Measurements from ENCODE around the gene OR2A5.
A peak's percentile ranks its signal among the peaks of the same experiment; 100 is the strongest.
"Not testable (repeated sequence)": the region's sequence is repeated elsewhere in the genome, so short reads cannot be mapped to it uniquely, and the experiment has no call there.

The OR2A5 gene, protein sequence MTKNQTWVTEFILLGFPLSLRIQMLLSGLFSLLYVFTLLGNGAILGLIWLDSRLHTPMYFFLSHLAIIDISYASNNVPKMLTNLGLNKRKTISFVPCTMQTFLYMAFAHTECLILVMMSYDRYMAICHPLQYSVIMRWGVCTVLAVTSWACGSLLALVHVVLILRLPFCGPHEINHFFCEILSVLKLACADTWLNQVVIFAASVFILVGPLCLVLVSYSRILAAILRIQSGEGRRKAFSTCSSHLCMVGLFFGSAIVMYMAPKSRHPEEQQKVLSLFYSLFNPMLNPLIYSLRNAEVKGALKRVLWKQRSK

DNA sequence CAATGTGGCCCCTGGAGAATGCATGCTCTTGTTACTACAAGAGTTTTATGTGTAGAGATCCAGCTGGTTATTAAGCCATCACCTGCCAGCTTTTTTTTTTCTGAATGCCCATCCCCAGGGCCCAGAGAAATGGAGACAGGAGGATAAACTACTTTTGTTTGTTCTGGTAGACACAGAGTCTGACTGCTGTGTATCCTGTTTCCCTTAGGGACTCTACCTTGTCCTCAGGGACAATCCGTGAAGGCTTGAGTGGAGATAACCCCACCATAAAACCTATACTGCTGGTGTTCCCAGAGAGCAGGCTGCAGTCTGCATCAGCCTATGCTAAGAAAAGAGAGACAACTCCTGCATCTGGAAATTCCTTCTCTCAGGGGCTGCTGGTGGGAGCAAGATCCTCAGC is at the start of gene OR2A5:
TSS of gene OR2A5 (plus strand) at position 301 of the 400 bp plus-strand sequence. CDS start 1,454 bp downstream, outside the sequence.
- DNase-seq (ENCODE audit: low spot score) = no peak

DNA sequence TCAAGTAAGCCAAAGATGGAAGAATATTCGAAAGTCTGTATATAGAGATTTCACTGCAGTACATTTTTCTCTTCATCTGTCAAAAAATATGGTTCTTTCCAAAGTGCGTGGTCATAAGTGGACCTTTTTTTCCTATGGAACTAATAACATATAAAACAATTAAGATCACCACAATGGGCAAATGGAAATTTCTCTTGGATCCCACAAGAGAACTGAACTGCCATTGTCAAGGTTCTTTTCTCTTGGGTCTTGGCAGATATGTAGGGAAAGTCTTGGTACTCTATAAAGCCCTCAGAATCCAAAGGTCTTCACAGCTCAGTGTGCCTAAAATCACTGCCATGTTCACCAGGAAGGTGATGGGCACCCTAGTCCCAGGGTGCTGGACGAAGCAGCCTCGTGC is 48.7 kb upstream of the OR2A5 start, which contains the start of gene OR6B1:
TSS of gene OR6B1 (plus strand) at position 301 of the 400 bp plus-strand sequence. CDS start 3,677 bp downstream, outside the sequence.
- DNase-seq (ENCODE audit: low spot score) = no peak

DNA sequence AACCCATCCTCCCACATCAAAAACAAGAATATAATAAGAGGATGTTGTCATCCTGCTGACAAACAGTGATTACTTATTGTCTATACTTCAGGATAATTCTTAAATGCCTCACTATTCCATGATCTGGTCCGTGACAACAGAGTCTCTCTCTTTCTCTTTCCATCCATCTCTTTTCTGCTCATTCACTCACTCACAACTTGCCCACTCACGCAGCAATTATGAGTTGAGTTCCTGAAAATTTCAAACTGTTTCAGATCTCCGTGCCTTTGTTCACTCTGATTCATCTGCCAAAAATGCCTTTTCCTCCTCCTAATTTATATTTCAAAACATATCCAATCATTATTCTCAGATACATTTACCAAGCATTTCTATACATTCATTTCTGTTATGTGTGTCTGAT is 47.2 kb upstream of the OR2A5 start:
- DNase-seq (ENCODE audit: low spot score) = no peak

DNA sequence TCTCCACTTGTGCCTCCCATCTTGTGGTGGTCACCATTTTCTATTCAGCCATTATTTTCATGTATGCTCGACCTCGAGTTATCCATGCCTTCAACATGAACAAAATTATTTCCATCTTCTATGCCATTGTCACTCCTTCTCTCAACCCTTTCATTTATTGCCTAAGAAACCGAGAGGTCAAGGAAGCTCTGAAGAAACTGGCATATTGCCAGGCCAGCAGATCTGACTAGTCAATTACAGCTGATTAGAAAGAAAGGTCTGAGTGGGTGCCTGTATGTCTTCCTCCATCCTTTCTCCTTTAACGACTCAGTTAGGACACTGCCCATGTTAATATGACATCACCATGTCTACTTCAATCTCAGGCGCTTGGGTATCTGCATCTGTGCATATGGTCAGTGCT is 44.0 kb upstream of the OR2A5 start:
- no peak for DNase-seq (ENCODE audit: low spot score)

DNA sequence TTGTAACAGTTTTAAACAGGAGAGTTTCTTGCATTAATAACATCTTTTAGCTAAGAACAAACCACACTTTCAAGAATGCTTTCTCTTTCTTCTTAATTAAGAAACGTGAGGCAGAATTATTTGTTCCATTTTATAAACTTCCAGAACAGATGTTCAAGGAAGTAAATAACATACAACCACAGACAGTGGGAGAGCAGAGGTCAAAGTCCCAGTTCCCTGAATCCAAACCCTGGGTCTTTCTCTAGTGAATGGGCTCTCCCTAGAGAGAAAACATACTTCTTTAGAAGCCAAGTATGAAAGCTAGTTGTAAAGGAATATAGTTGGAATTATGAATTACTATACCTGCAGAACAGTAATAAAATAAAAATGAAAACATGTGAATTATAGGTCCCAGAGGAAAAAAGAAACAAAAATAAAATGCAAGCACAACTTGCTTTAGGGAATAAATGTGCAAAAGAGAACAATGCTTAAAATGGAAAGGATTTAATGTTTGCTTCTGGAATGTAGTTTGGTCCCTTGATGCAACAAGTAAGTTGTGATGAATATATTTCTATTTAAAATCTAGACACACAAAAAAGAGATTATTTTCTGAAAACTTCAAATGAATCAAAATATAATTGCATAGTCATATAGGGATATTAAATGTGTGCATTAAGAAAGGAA is 42.6 kb upstream of the OR2A5 start:
- DNase-seq (ENCODE audit: low spot score) = no peak

DNA sequence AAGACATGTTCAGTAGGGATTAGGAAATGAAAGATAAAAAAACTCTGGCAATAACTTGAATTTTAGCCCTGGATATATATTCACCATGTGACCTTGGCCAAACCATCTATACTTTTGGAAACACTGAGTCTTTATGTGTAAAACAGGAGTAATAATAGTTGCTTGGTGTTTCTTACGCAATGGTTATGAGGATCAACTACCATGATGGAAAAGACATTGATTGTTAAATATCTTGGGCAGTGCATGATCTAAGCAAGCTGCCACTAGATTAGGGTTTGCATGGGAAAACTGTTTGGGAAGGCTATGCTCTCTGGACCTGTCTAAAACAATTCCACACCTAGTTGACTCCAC is 42.1 kb upstream of the OR2A5 start:
- DNase-seq (ENCODE audit: low spot score) = no peak

DNA sequence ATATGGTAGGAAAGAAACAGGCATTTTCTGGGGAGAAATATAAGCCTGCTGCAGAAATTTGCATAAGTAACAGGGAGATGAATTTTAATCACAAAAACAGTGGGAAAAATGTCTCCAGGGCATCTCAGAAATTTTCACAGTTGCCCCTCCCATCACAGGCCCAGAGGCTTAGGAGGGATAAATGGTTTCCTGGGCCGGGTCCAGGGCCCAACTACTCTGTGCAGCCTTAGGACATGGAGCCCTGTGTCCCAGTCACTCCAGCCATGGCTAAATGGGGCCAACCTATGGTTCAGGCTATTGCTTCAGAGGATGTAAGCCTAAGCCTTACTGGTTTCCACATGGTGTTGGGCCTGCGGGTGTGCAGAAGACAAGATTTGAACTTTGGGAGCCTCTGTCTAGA is 39.4 kb upstream of the OR2A5 start:
- no peak for DNase-seq (ENCODE audit: low spot score)

DNA sequence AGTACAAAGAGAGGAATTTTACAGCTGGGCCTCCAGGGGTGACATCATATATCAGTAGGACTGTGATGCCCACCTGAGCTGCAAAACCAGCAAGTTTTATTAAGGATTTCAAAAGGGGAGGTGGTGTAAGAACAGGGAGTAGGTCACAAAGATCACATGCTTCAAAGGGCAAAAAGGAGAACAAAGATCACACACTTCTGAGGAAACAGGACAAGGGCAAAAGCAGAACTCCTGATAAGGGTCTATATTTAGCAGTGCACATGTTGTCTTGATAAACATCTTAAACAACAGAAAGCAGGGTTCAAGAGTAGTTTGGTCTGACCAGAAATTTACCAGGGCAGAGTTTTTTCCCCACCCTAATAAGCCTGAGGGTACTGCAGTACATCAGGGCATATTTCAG is 38.7 kb upstream of the OR2A5 start:
- not testable (repeated sequence) for DNase-seq (ENCODE audit: low spot score)

DNA sequence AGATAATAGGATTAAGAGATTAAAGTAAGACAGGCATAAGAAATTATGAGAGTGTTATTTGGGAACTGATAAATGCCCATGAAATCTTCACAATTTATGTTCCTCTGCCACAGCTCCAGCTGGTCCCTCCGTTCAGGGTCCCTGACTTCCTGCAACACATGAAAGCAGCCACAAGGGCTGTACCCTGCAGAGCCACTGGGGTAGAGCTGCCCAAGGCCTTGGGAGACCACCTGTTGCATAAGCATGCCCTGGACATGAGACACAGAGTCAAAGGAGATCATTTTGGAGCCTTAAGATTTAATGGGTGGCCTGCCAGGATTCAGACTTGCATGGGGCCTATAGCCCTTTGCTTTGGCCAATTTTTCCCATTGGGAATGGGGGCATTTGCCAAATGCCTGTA is 37.9 kb upstream of the OR2A5 start:
- DNase-seq (ENCODE audit: low spot score) = not testable (repeated sequence)

DNA sequence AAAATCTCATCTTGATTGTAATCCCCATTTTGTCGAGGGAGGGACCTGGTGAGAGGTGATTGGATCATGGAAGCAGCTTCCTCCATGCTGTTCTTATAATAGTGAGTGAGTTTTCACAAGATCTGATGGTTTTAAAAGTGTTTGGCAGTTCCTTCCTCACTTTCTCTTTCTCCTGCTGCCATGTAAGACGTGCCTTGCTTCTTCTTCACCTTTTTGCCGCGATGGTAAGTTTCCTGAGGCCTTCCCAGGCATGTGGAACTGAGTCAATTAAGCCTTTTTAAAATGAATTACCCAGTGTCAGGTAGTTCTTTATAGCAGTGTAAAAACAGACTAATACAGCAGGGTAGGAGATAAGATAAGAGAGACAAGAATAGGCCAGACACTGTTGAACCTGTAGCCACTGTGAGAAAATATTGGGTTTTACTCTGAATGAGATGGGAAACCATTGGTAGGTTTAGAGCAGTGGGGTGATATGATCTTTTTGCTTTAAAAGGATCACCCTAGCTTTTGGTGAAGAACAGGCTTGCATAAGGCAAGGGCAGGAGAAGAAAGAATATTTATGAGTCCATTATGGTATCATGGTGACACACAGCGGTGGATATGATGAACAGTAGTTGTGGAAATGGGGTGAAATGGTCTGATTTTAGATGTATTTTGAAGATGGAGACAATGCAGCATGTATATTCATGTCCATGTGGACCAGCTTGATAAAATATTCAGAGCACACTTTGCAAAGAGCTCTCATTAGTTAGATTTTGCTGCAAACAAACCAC is 37.1 kb upstream of the OR2A5 start:
- no peak for DNase-seq (ENCODE audit: low spot score)

DNA sequence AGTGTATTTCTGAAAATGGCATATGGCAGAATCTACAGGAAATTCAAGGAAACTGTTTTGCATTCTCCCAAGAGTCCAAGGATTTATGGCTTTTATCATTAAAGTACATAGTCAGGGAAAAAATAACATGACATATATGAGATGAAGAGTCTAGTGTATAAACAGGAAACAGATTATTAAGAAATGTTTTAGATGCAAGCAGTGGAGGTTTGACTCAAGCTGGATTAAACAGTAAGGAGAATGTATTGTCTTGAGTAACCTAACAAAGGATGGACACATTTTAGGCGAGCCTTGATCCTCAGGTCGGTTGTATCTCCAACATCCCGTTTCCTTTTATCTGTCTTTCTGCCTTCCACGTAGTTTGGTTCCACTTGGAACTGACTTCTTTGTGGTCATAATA is 30.7 kb upstream of the OR2A5 start:
- no peak for DNase-seq (ENCODE audit: low spot score)

DNA sequence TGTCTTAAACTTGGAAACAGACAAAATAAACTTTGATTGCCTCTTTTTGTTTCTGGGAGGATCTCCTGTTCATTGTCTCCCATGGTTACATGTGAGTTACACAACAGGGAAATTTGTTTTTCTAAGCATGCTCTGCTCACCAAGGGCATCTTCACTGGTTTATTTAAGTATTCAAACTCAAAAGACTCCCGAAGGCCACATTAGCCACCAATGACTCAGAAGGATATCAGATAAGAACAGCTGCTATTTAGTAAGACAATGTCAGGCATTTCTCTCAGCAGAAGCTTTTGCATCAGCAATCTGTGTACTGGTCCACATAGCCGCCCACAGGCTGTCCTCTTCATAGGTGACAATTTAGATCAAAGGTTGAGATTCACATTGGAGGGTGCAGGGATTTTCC is 29.3 kb upstream of the OR2A5 start:
- peak; percentile 58 for DNase-seq (ENCODE audit: low spot score)

DNA sequence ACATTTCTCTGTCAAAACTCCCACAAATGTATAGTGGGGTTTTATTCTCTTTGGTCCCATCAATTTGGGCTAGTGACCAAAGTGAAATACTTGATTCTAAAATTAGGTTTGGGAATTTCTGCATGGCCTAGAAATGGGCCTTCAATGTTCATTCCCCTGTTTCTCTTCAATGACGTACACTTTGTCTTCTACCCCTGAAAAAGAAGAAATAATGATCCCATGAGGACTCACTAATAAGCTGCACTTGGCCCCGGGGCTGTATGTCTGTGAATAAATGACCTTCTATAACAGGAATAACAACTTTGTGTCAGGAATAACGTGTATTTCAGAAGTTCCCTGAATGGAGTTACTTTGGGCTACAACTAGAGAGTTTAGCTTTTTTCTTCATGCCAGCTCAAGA is 28.4 kb upstream of the OR2A5 start:
- no peak for DNase-seq (ENCODE audit: low spot score)

DNA sequence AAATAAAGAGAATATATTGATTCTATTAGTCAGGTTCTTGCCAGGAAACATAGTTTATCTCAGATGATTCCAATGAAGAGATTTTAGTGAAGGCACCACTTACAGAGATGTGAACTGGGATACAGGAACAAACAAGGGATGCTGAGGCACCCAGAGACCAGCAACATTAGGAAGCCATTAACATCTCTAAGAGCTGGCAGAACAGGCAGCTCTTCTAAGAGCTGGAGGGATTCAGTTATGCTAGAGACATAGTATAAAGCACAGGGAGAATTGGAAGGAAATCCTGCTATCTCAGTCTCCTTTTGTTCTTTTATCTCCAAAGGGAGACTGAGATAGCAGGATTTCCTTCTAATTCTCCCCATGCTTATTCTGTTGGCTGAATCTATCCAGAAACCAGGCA is 26.6 kb upstream of the OR2A5 start:
- no peak for DNase-seq (ENCODE audit: low spot score)

DNA sequence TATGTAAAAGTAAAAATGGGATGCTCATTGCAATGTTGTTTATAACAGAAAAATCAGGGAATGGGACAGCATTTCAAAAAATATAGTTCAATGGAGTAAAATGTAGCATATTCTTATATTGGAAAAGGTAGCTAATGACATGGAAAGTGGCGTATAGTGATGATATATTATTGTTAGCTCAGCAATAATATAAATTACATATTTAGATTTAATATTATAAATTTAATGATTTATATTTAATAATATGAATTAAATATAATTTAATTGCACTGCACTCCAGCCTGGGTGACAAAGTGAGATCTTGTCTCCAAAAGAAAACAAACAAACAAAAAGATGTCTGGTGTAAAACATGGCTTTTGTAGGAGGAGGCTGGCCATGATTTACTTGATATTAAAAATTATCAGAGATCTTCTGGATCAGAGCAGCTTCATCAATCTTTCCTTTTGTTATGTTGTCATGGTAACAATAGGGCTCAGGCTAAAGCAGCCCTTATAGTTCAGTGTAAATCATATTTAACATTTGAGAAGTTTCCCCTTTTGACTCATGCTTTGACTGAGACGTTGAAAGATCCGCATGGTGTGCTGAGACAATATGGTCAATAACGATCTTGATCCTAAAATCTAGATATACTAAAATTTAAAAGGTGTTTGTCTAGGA is 25.4 kb upstream of the OR2A5 start:
- DNase-seq (ENCODE audit: low spot score) = no peak

DNA sequence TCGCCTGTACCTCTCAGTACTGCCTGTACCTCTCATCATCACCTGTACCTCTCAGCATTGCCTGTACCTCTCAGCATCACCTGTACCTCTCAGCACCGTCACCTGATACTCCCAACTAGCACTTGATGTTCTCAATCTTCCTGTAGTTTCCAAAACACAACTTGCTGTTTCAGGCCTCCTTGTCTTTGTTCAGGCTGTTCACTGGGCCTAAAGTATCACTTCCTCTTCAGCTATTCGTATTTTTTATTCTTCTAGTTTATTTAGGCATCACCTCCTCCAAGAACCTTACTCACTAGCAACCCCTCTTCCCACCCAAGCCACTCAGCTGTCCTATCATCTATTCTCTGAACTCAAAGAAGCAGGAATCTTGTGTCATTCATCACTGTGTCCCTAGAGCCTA is 24.5 kb upstream of the OR2A5 start:
- no peak for DNase-seq (ENCODE audit: low spot score)

DNA sequence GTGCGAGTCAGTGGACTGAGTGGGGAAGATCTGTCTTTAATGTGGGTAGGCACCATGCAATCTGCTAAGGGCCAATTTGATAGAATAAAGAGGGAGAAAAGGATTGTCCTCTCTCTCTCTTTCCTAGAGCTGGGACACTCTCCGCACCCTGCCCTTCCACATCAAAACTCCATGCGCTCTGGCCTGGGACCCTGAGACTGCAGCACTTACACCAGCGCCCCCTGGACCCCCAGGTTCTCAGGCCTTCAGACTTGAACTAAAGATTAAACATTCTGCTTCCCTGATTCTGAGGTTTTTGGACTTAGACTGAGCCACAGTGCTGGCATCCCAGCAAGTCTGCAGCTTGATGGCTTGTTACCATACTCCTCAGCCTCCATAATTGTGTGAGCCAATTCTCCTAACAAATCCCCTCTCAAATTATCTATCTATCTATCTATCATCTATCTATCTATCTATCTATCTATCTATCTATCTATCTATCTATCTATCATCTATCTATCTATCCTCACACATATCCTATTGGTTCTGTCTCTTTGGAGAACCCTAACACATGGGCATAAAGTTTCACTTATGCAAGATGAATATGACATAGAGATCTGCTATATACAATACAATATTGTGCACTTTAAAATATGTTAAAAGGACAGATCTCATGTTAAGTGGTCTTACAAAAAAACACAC is 22.4 kb upstream of the OR2A5 start:
- no peak for DNase-seq (ENCODE audit: low spot score)

DNA sequence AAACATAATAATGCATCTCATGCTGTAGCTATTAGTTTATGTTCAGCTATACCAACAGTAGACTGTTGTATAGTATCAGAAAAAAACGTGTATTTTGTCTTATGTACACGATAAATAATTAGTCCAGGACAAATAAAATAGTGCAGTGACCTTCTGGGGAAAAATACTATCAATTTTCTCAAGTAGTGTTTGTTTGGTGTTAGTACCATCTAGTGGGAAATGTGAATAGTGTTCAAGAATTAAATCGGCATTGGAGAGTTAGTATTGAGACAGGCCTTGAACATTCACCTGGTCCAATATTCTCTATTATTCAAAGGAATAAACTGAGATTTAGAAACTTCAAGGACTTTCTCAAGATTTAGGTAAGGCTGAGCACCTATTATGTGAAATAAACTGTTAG is 21.7 kb upstream of the OR2A5 start:
- DNase-seq (ENCODE audit: low spot score) = peak; percentile 42

DNA sequence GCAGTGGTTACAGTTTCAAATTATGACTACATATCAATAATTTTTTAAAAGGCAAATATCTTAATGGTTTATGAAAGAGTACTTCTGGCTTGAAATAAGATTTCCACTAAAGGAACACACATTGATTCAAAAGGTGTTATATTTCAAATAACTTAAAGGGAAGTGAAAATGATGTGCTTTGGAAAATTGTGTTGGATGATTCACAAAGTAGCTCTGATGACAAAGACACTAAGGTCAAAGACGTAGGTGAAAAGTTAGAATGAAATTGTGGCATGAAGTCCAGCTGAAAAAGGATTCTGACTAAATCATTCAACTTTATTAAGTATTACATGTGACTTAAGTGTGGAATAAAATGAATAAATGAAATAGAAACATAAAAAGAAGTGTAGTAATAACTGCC is 20.8 kb upstream of the OR2A5 start:
- DNase-seq (ENCODE audit: low spot score) = no peak

DNA sequence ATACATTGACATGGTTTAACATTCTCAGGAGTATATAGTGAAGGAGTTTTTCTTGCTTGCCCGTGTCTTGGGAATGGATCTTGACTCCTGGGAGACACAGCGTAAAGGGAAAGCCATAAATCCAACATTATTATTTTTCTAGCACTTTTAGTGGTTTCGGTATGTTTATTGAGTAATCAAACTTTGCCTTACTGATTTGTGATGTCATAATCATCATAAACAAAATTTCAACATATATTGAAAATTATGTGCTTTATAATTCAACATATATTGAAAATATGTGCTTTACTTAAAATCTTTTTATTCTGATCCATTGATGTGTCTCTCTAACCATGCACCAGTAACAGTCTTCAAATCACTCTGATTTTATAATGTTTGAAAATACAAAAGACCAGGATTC is 20.2 kb upstream of the OR2A5 start:
- no peak for DNase-seq (ENCODE audit: low spot score)

DNA sequence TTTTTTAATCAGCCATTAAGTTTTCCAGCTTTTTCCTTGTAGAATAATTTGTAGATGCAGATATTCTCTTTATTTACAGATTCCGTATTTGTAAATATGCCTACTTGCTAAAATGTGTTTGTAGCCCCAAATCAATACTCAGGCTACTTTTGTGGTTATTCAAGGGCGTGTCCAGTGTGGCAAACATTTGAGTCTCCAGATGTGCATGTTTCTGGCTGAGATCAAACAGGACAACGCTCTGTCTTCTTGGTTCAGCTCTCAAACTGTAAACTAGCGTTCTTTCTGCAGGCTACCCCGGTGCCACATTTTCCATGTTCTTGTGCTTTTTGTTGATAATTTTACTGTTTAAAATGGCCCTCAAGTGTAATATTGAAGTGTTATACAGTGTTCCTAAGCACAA is 16.2 kb upstream of the OR2A5 start:
- no peak for DNase-seq (ENCODE audit: low spot score)

All from kidney tubule cell (primary cell).